H9 (cell line): Measurements from ENCODE around the gene FXYD6. TPM values are rescaled to one million over a fixed set of nuclear protein-coding genes. Genes with fewer than 3 reads are reported as not detected.
A peak's percentile ranks its signal among the peaks of the same experiment; 100 is the strongest.

Experiments used
- DNase-seq: peaks from one replicate; pipeline ENCODE4 v3.0.0-alpha.2; 2017
- H2AFZ ChIP-seq: one replicate; pipeline ENCODE4 v1.6.1; 2013; ENCODE audit warnings: mild to moderate bottlenecking, low read length, control low read depth, moderate library complexity
- H2AK5ac ChIP-seq: 2 replicates; pipeline ENCODE4 v1.6.1; 2013; ENCODE audit warnings: low read length, control low read depth, mixed read lengths; ENCODE audit not compliant: insufficient read length
- H2BK120ac ChIP-seq: one replicate; pipeline ENCODE4 v1.6.1; 2013; ENCODE audit warnings: low read depth, mild to moderate bottlenecking, low read length, control low read depth, inconsistent platforms; ENCODE audit not compliant: poor library complexity, severe bottlenecking
- H2BK12ac ChIP-seq: 2 replicates; pipeline ENCODE4 v1.6.1; 2013; ENCODE audit warnings: low read length, control low read depth, mixed read lengths, low read depth; ENCODE audit not compliant: insufficient read length
- H2BK15ac ChIP-seq: 2 replicates; pipeline ENCODE4 v1.6.1; 2013; ENCODE audit warnings: low read depth, low read length, control low read depth
- H2BK20ac ChIP-seq: one replicate; pipeline ENCODE4 v1.6.1; 2013; ENCODE audit warnings: low read depth, mild to moderate bottlenecking, low read length, control low read depth, inconsistent platforms; ENCODE audit not compliant: poor library complexity, severe bottlenecking
- H2BK5ac ChIP-seq: 2 replicates; pipeline ENCODE4 v1.6.1; 2013; ENCODE audit warnings: low read length, control low read depth, mixed read lengths; ENCODE audit not compliant: insufficient read length
- H3K14ac ChIP-seq: 2 replicates; pipeline ENCODE4 v1.6.1; 2013; ENCODE audit warnings: low read length, control low read depth; ENCODE audit not compliant: insufficient read depth
- H3K18ac ChIP-seq: 2 replicates; pipeline ENCODE4 v1.6.1; 2013; ENCODE audit warnings: low read depth, mild to moderate bottlenecking, mixed read lengths, low read length, control low read depth; ENCODE audit not compliant: insufficient read length
- H3K23ac ChIP-seq: 2 replicates; pipeline ENCODE4 v1.6.1; 2013; ENCODE audit warnings: low read length, control low read depth, mixed read lengths, low read depth; ENCODE audit not compliant: insufficient read length
- H3K23me2 ChIP-seq: 2 replicates; pipeline ENCODE4 v1.6.1; 2013; ENCODE audit warnings: low read depth, mild to moderate bottlenecking, mixed read lengths, low read length, control low read depth; ENCODE audit not compliant: insufficient read length, poor library complexity, severe bottlenecking
- H3K27ac ChIP-seq: 2 replicates; pipeline ENCODE4 v1.5.1; 2013; ENCODE audit warnings: low read length, control low read depth, mixed read lengths, low read depth; ENCODE audit not compliant: insufficient read length
- H3K27me3 ChIP-seq: 2 replicates; pipeline ENCODE4 v1.6.1; 2013; ENCODE audit warnings: low read length, control low read depth, inconsistent platforms; ENCODE audit not compliant: insufficient read depth
- H3K4ac ChIP-seq: 2 replicates; pipeline ENCODE4 v1.6.1; 2013; ENCODE audit warnings: low read depth, mild to moderate bottlenecking, control low read depth, inconsistent platforms, low read length, moderate library complexity
- H3K4me1 ChIP-seq: 2 replicates; pipeline ENCODE4 v1.6.1; 2013; ENCODE audit warnings: low read length, control low read depth, inconsistent platforms; ENCODE audit not compliant: insufficient read depth
- H3K4me2 ChIP-seq: 2 replicates; pipeline ENCODE4 v1.6.1; 2013; ENCODE audit warnings: low read length, control low read depth, mixed read lengths; ENCODE audit not compliant: insufficient read length, insufficient read depth
- H3K56ac ChIP-seq: 2 replicates; pipeline ENCODE4 v1.6.1; 2013; ENCODE audit warnings: low read depth, mild to moderate bottlenecking, mixed read lengths, low read length, control low read depth; ENCODE audit not compliant: insufficient read length
- H3K79me1 ChIP-seq: 2 replicates; pipeline ENCODE4 v1.6.1; 2013; ENCODE audit warnings: low read depth, mild to moderate bottlenecking, moderate library complexity, low read length, control low read depth, inconsistent platforms; ENCODE audit not compliant: insufficient read depth, poor library complexity, severe bottlenecking
- H3K79me2 ChIP-seq: 2 replicates; pipeline ENCODE4 v1.6.1; 2013; ENCODE audit warnings: low read length, control low read depth, inconsistent platforms; ENCODE audit not compliant: insufficient read depth
- H3K9ac ChIP-seq: 2 replicates; pipeline ENCODE4 v1.6.1; 2013; ENCODE audit warnings: low read length, control low read depth, mixed read lengths; ENCODE audit not compliant: insufficient read length; ENCODE audit errors: extremely low read depth
- H3K9me3 ChIP-seq: one replicate; pipeline ENCODE4 v1.6.1; 2013; ENCODE audit warnings: low read depth, low read length, inconsistent platforms; ENCODE audit not compliant: control insufficient read depth
- H3T11ph ChIP-seq: one replicate; pipeline ENCODE4 v1.6.1; 2013; ENCODE audit warnings: mild to moderate bottlenecking, low read length, control low read depth, inconsistent platforms
- H4K20me1 ChIP-seq: one replicate; pipeline ENCODE4 v1.6.1; 2013; ENCODE audit not compliant: control insufficient read depth, insufficient read length, insufficient read depth
- H4K5ac ChIP-seq: 2 replicates; pipeline ENCODE4 v1.6.1; 2013; ENCODE audit warnings: low read depth, mild to moderate bottlenecking, mixed read lengths, low read length, control low read depth; ENCODE audit not compliant: insufficient read length
- H4K8ac ChIP-seq: replicated peaks from 2 replicates; pipeline ENCODE4 v1.6.1; 2013; ENCODE audit warnings: low read length, control low read depth, mixed read lengths, low read depth; ENCODE audit not compliant: insufficient read length
- H4K91ac ChIP-seq: 2 replicates; pipeline ENCODE4 v1.6.1; 2013; ENCODE audit warnings: low read depth, mild to moderate bottlenecking, moderate library complexity, mixed read lengths, low read length, control low read depth; ENCODE audit not compliant: insufficient read length
- H3K27ac Mint-ChIP-seq, 3 experiments: 2 replicates in 2 of 3; 3 replicates in 1 of 3; pipeline ENCODE4 v1.8.0; 2020 to 2021; ENCODE audit warnings: mixed read lengths in 3 of 3, mild to moderate bottlenecking in 1 of 3, moderate library complexity in 1 of 3
- H3K27me3 Mint-ChIP-seq: 2 replicates; pipeline ENCODE4 v1.8.0; 2021; ENCODE audit warnings: low read depth, mild to moderate bottlenecking, moderate library complexity, mixed read lengths
- H3K36me3 Mint-ChIP-seq, 3 experiments: 2 replicates in 2 of 3; 3 replicates in 1 of 3; pipeline ENCODE4 v1.8.0; 2020 to 2021; ENCODE audit warnings: low read depth in 3 of 3, mixed read lengths in 3 of 3; ENCODE audit not compliant: insufficient read depth in 1 of 3
- H3K4me1 Mint-ChIP-seq, 2 experiments: 2 replicates each; pipeline ENCODE4 v1.8.0; 2020; ENCODE audit warnings: mixed read lengths in 2 of 2
- H3K4me3 Mint-ChIP-seq, 2 experiments: 2 replicates in 1 of 2; 3 replicates in 1 of 2; pipeline ENCODE4 v1.8.0; 2020 to 2021; ENCODE audit warnings: mild to moderate bottlenecking in 2 of 2, mixed read lengths in 2 of 2, moderate library complexity in 1 of 2
- H3K9me3 Mint-ChIP-seq, 2 experiments: 2 replicates in 1 of 2; 3 replicates in 1 of 2; pipeline ENCODE4 v1.8.0; 2020; ENCODE audit warnings: mild to moderate bottlenecking in 2 of 2, mixed read lengths in 2 of 2, moderate library complexity in 1 of 2
- WGBS: extraction: QIAGEN DNeasy Blood & Tissue Kit; methylation state at CpG from one replicate; pipeline ENCODE4 v1.1.7; 2013; ENCODE audit warnings: missing lambda C conversion rate, low lambda C conversion rate, mixed read lengths; ENCODE audit not compliant: insufficient read length; ENCODE audit errors: extremely low coverage; 5-methylcytosine and 5-hydroxymethylcytosine counted together
- total RNA-seq: library from RNA; stranded (reverse); gene quantifications from 2 replicates; pipeline ENCODE4 v1.2.1, GENCODE V29; 2021
- TF ChIP-seq, protein P1 (sequence below): fragments of 200-600 bp; sonication (generic); conservative IDR thresholded peaks from 3 replicates; pipeline ENCODE4 v1.8.0; 2021; ENCODE audit warnings: antibody characterized with exemption, mild to moderate bottlenecking

FXYD6 gene
- total RNA-seq, 1 experiment from 2014 or later, result 18.3 TPM

GRCh38 chr11:117871784-117872183 lies 4.7 kb downstream of the FXYD6 start:
- no peak overlapping the region for H2BK15ac ChIP-seq
- H2BK12ac ChIP-seq, result no peak overlapping the region
- no peaks in the 10 kb centered on the region for H3K9me3 Mint-ChIP-seq
- WGBS, result no CpG with 5 or more reads among the region's 5 CpGs
- peak overlapping the region in 2 of 3 experiments; percentile 12 to 23; a peak in 3 of 7 replicates for H3K27ac Mint-ChIP-seq
- TF ChIP-seq, protein P1, sequence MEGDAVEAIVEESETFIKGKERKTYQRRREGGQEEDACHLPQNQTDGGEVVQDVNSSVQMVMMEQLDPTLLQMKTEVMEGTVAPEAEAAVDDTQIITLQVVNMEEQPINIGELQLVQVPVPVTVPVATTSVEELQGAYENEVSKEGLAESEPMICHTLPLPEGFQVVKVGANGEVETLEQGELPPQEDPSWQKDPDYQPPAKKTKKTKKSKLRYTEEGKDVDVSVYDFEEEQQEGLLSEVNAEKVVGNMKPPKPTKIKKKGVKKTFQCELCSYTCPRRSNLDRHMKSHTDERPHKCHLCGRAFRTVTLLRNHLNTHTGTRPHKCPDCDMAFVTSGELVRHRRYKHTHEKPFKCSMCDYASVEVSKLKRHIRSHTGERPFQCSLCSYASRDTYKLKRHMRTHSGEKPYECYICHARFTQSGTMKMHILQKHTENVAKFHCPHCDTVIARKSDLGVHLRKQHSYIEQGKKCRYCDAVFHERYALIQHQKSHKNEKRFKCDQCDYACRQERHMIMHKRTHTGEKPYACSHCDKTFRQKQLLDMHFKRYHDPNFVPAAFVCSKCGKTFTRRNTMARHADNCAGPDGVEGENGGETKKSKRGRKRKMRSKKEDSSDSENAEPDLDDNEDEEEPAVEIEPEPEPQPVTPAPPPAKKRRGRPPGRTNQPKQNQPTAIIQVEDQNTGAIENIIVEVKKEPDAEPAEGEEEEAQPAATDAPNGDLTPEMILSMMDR, result no peak
- no peaks in the 10 kb centered on the region for H3K79me1 ChIP-seq
- H4K91ac ChIP-seq, result no peak overlapping the region
- H3K36me3 Mint-ChIP-seq, result peaks cover 0 to 3% (median 2%) of the 10 kb centered on the region in 3 experiments; a peak in 1 of 7 replicates
- peaks cover 48 to 71% of the 10 kb centered on the region in 2 experiments for H3K4me1 Mint-ChIP-seq
- H3K4me3 Mint-ChIP-seq, result no peak overlapping the region
- H4K5ac ChIP-seq, result no peak overlapping the region
- no peak for DNase-seq
- no peaks in the 10 kb centered on the region for H3K9me3 ChIP-seq
- no peak overlapping the region for H3K9ac ChIP-seq
- no peak overlapping the region for H3K14ac ChIP-seq
- H2AFZ ChIP-seq, result no peak overlapping the region
- H3K4me2 ChIP-seq, result no peak overlapping the region
- no peak overlapping the region for H3T11ph ChIP-seq
- H3K23ac ChIP-seq, result no peak overlapping the region
- H4K8ac ChIP-seq, result no peak overlapping the region
- H2BK20ac ChIP-seq, result no peak overlapping the region
- peaks cover 10% of the 10 kb centered on the region; the same call in 1 of the 2 replicates for H3K4me1 ChIP-seq
- H2BK5ac ChIP-seq, result no peak overlapping the region
- no peak overlapping the region for H3K56ac ChIP-seq
- H3K27me3 Mint-ChIP-seq, result peaks cover 48% of the 10 kb centered on the region
- H3K79me2 ChIP-seq, result no peaks in the 10 kb centered on the region
- no peak overlapping the region for H2BK120ac ChIP-seq
- H4K20me1 ChIP-seq, result no peaks in the 10 kb centered on the region
- no peak overlapping the region for H3K27ac ChIP-seq
- no peaks in the 10 kb centered on the region; the same call in 1 of the 2 replicates for H3K27me3 ChIP-seq
- H3K23me2 ChIP-seq, result peaks cover 16% of the 10 kb centered on the region
- H2AK5ac ChIP-seq, result no peak overlapping the region
- no peak overlapping the region for H3K18ac ChIP-seq
- no peak overlapping the region for H3K4ac ChIP-seq
